DMS53 (cell line): ENCODE measurements around the gene RAB8B.
"Not testable (repeated sequence)": the region's sequence is repeated elsewhere in the genome, so short reads cannot be mapped to it uniquely, and the experiment has no call there.

Experiments
- DNase-seq: peaks from one replicate; lab custom pipeline; 2025; lab: John Stamatoyannopoulos, UW

The RAB8B gene

DNA sequence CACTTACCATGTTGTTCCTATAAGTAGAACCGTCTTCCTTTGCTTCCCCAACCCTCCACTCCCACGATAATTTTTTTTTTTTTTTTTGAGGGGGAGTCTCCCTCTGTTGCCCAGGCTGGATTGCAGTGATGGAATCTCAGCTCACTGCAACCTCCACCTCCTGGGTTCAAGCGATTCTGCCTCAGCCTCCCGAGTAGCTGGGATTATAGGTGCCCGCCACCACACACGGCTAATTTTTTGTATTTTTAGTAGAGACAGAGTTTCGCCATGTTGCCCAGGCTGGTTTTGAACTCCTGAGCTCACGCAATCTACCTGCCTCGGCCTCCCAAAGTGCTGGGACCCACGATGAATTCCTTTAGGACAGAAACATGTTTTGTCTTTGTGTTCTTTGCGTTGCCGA lies 19.4 kb downstream of the RAB8B start:
- DNase-seq: not testable (repeated sequence)

DNA sequence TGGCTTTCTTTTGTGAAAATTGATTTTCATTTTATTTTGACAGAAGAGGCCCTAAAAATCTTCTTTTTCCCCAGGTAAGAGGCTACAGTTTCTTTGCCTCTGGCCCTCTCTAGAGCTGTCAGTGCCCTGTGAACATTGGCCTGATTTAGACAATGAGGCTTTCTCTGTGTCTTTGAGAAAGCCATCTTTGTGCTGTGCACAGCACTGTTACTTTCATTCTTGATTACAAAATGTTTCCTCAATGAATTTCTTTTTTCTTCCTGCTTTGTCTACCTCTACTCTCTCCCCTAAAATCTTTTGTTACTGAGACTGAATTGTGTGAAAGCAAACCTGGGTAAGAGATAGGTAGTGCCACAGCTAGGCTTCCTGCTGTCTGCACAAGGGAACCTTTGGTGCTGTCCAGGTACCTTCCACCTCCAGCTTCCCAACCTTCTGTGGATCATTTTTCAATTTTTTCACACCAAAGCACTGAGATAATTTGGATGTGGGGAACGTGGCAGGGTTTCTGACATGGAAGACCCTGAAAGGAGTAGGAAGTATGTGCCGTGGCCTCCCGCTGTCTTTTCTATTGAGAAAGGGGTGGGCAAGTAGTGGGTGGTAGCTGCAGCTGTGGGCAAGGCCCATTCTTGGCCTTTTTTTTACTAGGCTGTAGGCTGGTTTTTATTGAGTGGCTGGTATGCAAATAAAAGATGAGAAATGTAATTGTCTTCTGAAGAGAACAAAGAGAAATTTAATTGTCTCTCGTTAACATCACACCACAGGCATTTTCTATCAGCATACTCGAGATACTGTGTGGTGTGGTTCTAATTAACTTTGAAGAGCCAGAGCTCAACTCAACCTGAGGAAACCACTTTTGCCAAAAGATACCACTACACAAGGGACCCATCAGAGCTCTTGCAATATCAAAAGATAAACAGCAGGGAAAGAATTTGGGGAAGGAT lies 21.0 kb downstream of the RAB8B start:
- DNase-seq: no peak

DNA sequence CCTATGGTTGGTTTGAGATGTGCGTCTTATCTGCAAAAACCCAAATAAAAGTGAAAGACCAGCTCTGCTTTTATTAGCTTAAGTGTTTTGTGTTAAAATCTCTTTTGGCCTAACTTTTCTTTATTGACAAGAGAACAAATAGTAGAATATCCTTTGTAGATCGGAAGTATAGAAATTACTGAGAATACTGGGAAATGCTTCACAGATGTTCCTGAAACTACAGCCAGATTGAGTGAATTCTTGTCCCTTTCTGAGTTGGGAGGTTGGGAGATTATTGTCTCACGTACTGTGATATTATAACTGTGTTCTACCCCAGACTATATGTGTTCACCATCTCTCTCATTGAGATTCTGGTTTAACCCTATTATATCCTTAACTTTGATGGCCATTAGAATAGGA lies 21.7 kb downstream of the RAB8B start:
- DNase-seq: no peak

DNA sequence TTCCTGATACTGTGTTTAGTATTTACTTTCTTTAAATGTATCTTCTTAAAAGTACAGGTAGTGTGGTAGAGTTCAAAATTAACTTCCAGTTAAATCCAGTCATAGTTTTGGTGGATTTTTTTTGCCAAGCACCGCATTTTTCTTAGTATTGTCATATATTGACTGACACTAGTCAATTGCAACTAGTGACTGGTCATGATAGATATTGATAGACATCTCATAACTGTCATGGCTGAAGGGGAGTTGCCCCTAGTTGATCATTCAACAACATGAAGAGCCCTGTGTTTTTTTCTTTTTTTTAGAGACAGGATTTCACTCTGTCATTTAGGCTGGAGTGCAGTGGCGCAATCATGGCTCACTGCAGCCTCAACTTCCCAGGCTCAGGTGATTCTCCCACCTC lies 22.1 kb downstream of the RAB8B start:
- no peak for DNase-seq

DNA sequence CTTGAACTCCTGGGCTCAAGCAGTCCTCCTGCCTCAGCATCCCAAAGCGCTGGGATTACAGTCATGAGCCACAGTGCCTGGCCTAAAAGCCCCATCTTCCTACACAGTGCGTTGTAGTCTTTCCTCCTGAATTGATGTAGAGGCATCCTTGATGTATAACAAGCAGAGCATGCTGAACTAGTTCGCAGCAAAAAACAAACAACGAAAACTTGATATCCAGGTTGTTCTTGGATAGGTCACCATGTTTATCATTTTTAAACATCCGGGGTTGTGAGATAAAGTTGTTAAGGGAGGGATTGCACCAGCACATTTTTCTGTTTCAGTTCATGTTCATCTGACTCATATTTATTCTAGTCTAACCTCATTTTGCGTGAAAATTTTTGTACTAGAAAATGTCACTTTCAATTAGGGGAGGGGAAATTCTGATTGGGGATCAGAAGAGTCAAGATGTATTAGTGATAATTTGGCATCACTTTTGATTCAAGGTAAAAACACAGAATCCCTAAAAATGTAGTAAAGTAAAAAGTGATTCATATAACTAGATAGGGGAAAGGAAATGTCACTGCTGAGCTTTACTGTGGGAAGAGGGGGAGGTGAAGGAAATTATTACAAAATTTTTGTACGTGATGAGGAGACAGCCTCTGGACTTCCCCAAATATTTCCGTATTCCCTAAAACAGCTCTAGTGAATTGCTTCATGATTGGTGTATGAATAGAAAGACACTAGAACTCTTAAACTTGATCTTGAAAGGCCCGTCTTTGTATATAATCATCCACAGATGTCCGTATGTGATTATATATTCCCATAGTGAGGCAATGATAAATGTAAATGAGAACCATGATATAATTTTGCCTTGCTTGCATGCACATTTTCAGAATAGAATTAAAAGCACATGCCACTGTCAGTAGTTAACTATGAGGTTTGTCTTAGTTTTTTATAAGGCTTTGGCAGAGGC lies 22.9 kb downstream of the RAB8B start:
- no peak for DNase-seq

DNA sequence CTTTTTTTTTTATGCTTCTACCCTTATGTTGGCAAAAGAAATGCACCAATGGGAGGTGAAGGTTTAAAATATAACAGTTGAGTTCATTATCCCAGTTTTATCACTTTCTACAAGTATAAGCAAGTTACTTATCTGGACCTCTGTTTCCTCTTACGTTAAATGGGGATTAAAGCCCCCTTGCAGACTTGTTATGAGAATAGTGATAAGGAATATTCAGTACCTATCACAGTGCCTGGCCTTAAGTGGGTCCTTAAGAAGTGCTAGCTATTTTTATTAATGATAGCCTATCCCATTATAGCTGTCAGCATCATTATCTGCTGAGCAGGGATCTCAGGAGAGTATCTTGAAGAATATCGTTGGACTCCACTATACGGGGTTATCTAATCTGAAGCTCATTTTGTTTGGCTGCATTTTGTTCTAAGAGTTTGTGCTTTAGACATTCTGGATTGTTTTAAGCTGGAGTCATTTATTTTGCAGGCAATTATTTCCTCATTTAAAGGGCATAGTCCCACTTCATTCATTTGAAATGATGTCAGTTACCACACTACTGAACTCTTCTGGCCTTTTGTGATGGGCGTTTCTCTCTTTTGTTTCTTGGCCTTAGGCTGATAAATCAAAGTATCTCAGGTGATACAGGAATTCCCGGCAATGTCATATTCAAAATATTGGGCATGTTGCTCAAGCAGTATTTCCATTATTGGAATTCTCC lies 28.8 kb downstream of the RAB8B start:
- DNase-seq: no peak

DNA sequence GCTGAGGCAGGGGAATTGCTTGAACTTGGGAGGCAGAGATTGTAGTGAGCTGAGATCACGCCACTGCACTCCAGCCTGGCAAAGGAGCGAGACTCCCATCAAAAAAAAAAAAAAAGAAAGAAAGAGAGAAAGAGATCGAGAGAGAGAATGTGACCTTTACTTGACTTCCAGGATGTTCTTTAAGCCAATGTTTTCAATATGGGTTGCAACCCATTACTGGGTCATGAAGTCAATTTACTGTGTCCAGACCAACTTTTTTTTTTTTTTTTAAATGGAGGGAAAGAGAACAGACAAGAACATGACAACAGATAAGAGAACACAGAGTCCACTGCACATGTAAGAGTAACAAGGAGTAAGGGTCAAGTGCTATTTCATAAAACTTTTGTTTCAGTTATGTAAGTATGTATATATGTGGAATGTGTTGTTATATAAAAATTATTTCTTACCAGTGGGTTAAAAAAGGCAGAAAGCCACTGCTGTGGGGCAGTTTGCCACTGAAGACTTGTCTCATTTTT lies 29.8 kb downstream of the RAB8B start:
- DNase-seq: no peak

DNA sequence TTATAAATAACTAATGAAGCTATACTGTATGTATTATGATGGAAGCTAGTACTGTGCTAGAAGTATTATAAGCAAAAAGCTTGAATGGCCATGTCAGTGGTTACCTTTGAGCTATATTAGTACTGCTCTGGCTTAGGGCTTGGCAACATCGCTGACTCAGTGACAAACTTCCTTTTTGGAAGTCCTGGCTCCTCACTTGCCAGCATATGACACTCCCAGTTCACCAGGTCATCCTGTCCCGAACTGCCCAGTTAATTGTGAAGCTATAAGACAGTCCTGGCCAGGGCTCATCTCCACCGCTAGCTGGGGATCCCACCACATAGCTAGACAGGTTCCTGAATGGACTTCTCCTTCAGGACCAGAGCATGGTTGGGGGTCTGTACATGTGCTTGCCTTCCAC lies 31.9 kb downstream of the RAB8B start:
- no peak for DNase-seq

DNA sequence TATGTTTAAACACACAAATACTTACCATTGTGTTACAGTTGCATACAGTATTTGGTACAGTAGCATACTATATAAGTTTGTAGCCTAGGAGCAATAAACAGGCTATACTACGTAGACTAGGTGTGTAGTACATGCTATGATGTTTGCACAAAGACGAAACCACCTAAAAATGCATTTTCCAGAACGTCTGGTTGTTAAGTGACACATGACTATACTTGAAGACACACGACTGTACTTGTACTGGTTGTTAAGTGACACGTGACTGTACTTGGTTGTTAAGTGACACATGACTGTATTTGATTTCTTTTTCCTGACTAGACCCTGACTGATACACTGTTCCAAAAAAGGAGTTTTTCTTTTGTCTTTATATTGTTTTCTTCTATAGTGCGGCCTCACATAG lies 34.1 kb downstream of the RAB8B start:
- DNase-seq: peak; percentile 70

DNA sequence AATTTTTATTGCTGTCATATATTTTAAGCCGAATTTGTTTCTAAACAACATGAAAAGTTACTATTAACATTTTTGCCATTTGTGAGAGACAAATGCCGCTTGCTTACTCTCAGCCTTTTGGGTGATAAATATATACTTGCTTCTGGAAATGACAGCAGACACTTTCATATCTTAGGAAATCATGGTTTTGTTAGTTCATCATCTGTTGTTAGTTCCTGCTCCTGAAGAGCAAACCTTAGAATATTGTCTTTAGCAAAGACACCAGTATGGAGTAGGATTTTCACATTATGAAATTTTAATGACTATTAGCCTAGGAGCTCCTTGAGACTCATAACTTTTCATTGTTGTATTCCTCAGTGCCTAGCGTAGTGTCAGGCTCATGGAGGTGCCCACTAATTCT lies 36.0 kb downstream of the RAB8B start:
- no peak for DNase-seq

DNA sequence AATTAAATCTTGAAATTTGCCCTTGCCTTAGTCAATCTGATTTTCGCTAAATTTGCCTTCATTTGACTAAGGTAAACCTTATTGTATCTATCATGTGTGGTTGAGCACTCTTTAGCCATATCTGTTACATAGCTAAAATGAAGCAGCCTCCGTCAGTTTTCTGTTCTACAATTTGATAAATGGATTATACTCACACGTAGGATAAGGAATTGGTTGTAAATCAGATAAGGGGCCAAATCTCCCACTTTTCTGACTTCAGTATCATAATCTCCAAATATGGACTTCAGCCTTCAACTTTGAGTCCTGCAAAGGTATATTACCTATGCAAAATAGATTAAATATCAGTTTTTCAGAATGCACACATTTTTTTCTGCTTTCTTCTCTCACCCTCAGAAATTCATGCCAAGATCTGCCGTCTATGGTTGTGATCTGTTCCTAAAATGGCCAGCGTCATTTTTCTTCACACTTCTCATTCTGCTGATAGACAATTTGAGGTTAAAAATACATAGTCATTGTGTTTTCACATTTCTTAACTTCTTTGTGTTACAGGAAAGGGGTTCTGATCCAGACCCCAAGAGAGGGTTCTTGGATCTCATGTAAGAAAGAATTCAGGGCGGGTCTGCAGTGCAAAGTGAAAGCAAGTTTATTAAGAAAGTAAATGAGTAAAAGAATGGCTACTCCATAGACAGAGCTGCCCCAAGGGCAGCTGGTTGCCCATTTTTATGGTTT lies 36.9 kb downstream of the RAB8B start:
- DNase-seq: no peak

DNA sequence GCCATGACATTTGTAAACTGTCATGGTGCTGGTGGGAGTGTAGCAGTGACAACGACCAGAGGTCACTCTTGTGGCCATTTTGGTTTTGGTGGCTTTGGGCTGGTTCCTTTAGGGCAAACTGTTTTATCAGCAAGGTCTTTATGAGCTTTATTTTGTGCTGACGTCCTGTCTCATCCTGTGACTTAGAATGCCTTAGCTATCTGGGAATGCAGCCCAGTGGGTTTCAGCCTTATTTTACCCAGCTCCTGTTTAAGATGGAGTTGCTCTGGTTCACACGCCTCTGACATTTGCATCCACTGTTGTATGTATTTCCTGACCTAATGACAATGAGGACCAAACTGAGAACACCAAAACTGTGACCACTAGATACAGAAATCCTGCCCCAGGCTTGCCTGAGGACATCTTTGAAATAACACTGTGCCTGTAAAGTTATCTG lies 37.6 kb downstream of the RAB8B start:
- no peak for DNase-seq

DNA sequence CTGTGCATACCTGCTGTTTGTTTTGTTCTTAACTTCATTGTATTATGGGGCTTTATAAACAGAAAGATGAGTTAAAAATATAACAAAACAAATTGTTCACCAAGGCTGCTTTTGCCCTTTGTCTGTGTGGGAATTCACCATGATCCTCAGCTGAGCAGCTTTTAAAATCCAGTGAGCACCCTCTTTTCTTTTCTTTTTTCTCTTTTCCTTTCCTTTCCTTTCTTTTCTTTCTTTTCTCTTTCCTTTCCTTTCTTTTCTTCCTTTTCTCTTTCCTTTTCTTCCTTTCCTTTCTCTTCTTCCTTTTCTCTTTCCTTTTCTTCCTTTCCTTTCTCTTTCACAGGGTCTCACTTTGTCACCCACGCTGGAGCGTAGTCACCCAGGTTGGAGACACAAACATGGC lies 38.3 kb downstream of the RAB8B start:
- no peak for DNase-seq

DNA sequence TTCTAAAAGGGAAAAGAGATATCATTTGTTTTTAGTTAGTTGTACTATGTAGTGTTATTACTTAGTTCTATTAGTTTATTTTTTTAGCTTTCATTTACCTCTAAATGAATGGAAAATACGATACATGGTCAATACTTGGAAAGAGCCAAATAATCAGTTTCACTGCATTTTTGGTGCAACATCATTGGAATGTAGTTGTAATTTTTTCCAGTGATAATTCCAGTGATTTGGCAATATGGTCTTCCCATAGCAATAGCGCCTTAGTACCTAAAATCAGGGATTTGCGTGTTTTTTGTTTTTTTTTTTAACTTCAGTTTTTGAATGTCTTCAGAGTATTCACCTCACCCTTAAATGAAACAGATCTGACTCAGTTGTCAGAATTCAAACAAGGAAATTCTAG lies 41.8 kb downstream of the RAB8B start:
- DNase-seq: no peak

DNA sequence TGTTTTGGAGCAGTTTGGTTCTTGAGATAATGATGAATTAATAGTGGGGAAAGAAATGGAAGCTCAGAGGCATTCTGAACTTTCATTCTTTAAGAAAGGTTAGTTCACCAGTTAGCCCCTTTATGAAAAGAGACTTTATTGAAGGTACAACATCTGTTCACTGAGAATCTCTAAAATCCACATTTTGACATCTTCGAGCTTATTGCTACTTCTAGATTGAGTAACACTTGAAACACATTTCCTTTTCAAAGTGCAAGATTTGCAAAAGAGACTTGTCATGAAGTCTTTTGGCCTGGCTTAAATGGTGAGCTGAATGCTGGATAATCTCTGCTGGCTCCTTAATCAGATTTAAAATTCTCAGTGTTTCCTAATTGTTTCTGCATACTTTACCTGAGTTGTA lies 42.3 kb downstream of the RAB8B start:
- no peak for DNase-seq

DNA sequence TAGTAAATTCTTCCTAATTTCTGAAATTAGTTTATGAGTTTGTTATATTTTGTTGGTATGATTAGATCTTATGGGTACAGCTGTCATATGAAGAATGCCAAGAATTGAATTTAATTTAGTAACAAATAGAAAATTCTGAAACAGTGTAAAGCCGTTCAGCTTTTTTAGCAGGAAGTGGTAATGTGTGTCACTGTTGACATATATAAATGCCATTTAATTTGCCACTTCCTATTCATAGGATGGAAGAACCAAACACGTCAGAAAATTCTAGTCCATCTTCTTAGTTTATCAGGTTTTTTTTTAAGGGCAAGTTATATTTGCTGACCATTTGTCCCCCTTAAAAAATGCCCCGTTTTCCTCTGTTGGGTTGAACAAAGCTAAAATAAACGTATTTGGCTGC lies 43.0 kb downstream of the RAB8B start:
- DNase-seq: peak; percentile 19

DNA sequence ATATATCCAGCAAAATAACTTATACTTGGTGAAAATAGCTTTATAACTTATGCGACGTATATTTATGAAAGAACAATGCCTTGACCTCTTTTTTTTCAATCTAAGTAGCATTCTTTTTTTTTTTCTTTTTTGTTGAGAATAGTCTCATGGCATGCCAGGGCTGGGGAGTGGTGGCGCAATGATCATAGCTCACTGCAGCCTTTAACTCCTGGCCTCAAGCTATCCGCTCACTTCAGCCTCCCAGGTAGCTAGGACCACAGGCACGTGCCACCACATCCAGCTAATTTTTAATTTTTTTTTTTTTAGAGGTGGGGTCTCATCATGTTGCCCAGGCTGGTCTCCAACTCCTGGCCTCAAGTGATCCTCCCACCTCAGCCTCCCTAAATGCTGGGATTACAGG lies 43.5 kb downstream of the RAB8B start:
- no peak for DNase-seq

DNA sequence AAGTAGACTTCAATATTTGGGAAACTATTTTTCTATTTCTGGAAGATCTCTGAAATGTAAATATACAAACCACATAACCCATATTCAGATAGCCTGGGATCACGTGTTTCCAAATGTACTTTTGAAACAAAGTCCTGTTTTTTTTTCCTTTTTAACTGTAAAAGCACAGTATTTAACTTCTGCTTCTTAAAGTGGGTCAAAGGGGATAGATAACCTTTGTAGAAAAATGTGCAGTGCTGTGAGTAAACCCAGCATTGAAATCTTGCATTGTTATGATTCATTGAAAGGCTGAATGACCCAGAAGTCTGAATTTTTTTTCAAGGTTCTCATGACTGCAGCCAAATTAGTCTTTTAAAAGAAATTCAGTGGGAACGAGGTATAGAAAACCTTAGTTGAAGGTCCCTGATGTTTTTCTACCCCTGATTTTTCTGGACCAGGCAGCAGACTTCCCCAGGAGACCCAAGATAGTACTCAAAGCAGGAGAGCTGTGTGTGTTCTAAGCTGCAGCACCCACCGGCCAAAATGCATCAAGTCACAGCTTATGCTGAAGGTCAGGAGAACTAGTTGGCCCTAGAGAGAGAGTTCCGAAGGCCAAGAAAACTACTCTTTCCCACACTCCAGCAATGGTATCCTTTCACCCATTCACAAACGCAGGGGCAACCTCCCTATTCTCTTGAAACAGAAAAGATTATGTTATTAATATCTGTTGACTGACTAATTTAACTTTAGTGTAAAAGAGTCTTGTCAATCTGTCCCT lies 44.4 kb downstream of the RAB8B start:
- no peak for DNase-seq

DNA sequence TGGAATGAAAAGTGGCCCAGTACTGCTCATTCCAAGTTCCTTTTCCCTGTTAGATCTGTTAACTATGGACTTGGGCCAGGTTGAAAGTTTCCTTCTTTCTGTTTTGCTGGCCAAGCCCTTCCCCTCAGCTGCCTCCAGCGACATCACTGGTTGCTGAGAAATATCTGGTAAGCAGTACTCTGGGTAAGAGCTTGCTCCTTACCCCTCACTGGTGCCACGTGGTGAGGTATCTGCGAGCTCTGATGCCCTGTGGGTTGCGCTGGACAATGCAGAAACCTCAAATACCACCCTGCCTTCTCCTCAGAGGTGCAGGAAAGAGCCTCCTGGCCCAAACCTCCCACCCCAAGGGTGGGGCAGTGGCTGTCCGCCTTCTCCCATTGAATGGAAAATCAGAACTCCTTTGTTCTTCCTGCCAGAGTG lies 45.1 kb downstream of the RAB8B start:
- DNase-seq: no peak

DNA sequence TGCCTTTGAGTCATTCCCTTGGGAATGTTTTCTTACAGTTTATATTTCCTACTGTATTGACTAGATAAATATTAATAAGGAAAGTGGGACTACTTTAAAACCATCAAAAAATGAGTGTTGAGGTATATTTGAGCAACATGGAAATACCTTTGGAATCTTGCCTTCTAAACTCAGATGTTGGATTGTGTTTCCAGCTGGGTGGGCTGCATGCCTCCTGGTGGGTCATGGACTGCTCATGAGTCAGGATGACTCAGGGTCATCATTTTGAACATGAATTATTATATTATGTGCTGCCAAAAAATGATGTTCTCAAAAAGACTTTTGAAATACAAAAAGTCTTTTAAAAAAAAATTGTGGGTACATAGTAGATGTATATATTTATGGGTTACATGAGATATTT lies 46.9 kb downstream of the RAB8B start:
- DNase-seq: no peak

DNA sequence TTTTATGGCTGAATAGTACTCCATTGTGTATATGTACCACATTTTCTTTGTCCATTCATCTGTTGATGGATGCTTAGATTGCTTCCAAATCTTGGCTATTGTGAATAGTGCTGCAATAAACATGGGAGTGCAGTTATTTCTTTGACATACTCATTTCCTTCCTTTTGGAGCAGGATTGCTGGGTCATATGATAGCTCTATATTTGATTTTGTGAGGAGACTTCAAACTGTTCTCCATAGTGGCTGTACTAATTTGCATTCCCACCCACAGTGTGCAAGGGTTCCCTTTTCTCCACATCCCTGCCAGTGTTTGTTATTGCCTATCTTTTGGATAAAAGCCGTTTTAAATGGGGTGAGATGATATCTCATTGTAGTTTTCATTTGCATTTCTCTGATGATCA lies 47.7 kb downstream of the RAB8B start:
- DNase-seq: not testable (repeated sequence)
